Fibroblast of lung (primary cell): ENCODE data around the gene CCDC3. TPM values are rescaled to one million over a fixed set of nuclear protein-coding genes. Genes with fewer than 3 reads are reported as not detected.

ENCODE experiments used
- DNase-seq, 2 donors: peaks; one replicate each; pipeline versions ENCODE4 v3.0.0 to v3.0.0-alpha.2; 2010; ENCODE audit warnings: low read depth in 2 of 2
- H2AFZ ChIP-seq: 2 replicates; pipeline ENCODE4 v1.5.1; 2012; ENCODE audit warnings: low read length, control low read depth, inconsistent platforms
- H3K27ac ChIP-seq: 2 replicates; pipeline ENCODE4 v1.5.1; 2011; ENCODE audit warnings: low read length, control low read depth; ENCODE audit not compliant: insufficient read depth
- H3K27me3 ChIP-seq: 2 replicates; pipeline ENCODE4 v1.5.1; 2011; ENCODE audit warnings: mild to moderate bottlenecking, low read length; ENCODE audit not compliant: control insufficient read depth, insufficient read depth
- H3K36me3 ChIP-seq: 2 replicates; pipeline ENCODE4 v1.5.1; 2011; ENCODE audit warnings: low read length; ENCODE audit not compliant: control insufficient read depth, insufficient read depth
- H3K4me1 ChIP-seq: 2 replicates; pipeline ENCODE4 v1.5.1; 2011; ENCODE audit warnings: low read length; ENCODE audit not compliant: control insufficient read depth, insufficient read depth; ENCODE audit errors: extremely low read depth
- H3K4me2 ChIP-seq: 2 replicates; pipeline ENCODE4 v1.5.1; 2011; ENCODE audit warnings: low read length, control low read depth; ENCODE audit not compliant: insufficient read depth; ENCODE audit errors: extremely low read depth
- H3K4me3 ChIP-seq, 4 experiments: fragments of 200-600 bp in 1 of 4; sonication (generic) in 1 of 4; replicated peaks in 1 of 4; 2 replicates each; pipeline ENCODE4 v1.5.1; 2011 to 2016; ENCODE audit warnings: low read length in 4 of 4, low read depth in 3 of 4, mild to moderate bottlenecking in 3 of 4, control low read depth in 2 of 4, inconsistent platforms in 1 of 4, mixed read lengths in 1 of 4; ENCODE audit not compliant: insufficient read depth in 1 of 4; ENCODE audit errors: control extremely low read depth in 1 of 4
- H3K79me2 ChIP-seq: 2 replicates; pipeline ENCODE4 v1.5.1; 2012; ENCODE audit warnings: mild to moderate bottlenecking, low read length, inconsistent platforms; ENCODE audit not compliant: control insufficient read depth, insufficient read depth
- H3K9ac ChIP-seq: 2 replicates; pipeline ENCODE4 v1.5.1; 2011; ENCODE audit warnings: mild to moderate bottlenecking, low read length, control low read depth; ENCODE audit not compliant: insufficient read depth
- H3K9me3 ChIP-seq: 2 replicates; pipeline ENCODE4 v1.5.1; 2012; ENCODE audit warnings: low read depth, low read length; ENCODE audit not compliant: control insufficient read depth, insufficient read depth
- H4K20me1 ChIP-seq: 2 replicates; pipeline ENCODE4 v1.5.1; 2011; ENCODE audit warnings: low read length; ENCODE audit not compliant: control insufficient read depth, insufficient read depth; ENCODE audit errors: extremely low read depth
- CTCF ChIP-seq, 2 donors: IDR thresholded peaks in 1 of 2; conservative IDR thresholded peaks in 1 of 2; 1 replicate in 1 of 2; 2 replicates in 1 of 2; pipeline ENCODE4 v1.5.1; 2011 to 2012; ENCODE audit warnings: low read length in 2 of 2, control low read depth in 1 of 2, inconsistent platforms in 1 of 2, low read depth in 1 of 2, mild to moderate bottlenecking in 1 of 2
- EZH2 ChIP-seq: IDR thresholded peaks from 2 replicates; pipeline ENCODE4 v1.5.1; 2012; ENCODE audit warnings: low read length, control low read depth, mild to moderate bottlenecking; ENCODE audit errors: missing control alignments
- polyA plus RNA-seq, 2 donors: library from polyadenylated mRNA; depleted of rRNA in 1 of 2; stranded (reverse) in 1 of 2; unstranded in 1 of 2; fragments of >200 nt; gene quantifications; 2 replicates each; pipeline ENCODE4 v1.2.1, GENCODE V29; 2011 to 2012; ENCODE audit warnings: missing spikeins in 1 of 2
- total RNA-seq: library from RNA; depleted of rRNA; stranded (reverse); fragments of >200 nt; gene quantifications from 2 replicates; pipeline ENCODE4 v1.2.1, GENCODE V29; 2014

The CCDC3 gene
- total and polyA plus RNA-seq, 2 donors (not counting 1 experiment from before 2014, with no cell fraction given) = 0.33 to 0.65 TPM

- no peak overlapping the region for H3K27ac ChIP-seq
- no peaks in the 10 kb centered on the region for H3K36me3 ChIP-seq
- DNase-seq = no peak
- no peak overlapping the region for H3K9ac ChIP-seq
- no peaks in the 10 kb centered on the region for H3K9me3 ChIP-seq
- no peaks in the 10 kb centered on the region for H3K4me1 ChIP-seq
- TF ChIP-seq CTCF (conservative IDR thresholded peaks at IDR 0.05 in 1 of 2, IDR thresholded peaks at IDR 0.05 in 1 of 2; ENCODE audit: low read depth in 1 of 2, low read length in 2 of 2) (no peak), EZH2 (no peak)
- no peak overlapping the region for H3K4me2 ChIP-seq
- no peaks in the 10 kb centered on the region for H3K27me3 ChIP-seq
- H4K20me1 ChIP-seq = no peaks in the 10 kb centered on the region
- no peak overlapping the region for H3K4me3 ChIP-seq
- H2AFZ ChIP-seq = no peak overlapping the region
- H3K79me2 ChIP-seq = no peaks in the 10 kb centered on the region
Measured at GRCh38 chr10:12949248-12949647, 52.3 kb downstream of the CCDC3 start.

- DNase-seq = no peak
- Histone ChIP-seq H2AFZ (no peak overlapping the region), H3K36me3 (no peaks in the 10 kb centered on the region), H3K79me2 (no peaks in the 10 kb centered on the region), H3K4me1 (no peaks in the 10 kb centered on the region), H3K4me2 (no peak overlapping the region), H3K9me3 (no peaks in the 10 kb centered on the region), H3K9ac (no peak overlapping the region), H3K4me3 (no peak overlapping the region), H4K20me1 (no peaks in the 10 kb centered on the region), H3K27ac (no peak overlapping the region), H3K27me3 (no peaks in the 10 kb centered on the region)
- no peak for TF ChIP-seq EZH2
- no peak for TF ChIP-seq CTCF (conservative IDR thresholded peaks at IDR 0.05 in 1 of 2, IDR thresholded peaks at IDR 0.05 in 1 of 2; ENCODE audit: low read depth in 1 of 2, low read length in 2 of 2)
Measured at GRCh38 chr10:12947741-12948140, 53.8 kb downstream of the CCDC3 start.

- Histone ChIP-seq H3K36me3 (no peaks in the 10 kb centered on the region), H2AFZ (no peak overlapping the region), H3K9ac (no peak overlapping the region), H3K79me2 (no peaks in the 10 kb centered on the region), H4K20me1 (no peaks in the 10 kb centered on the region), H3K4me1 (no peaks in the 10 kb centered on the region), H3K4me2 (no peak overlapping the region), H3K27me3 (no peaks in the 10 kb centered on the region), H3K9me3 (no peaks in the 10 kb centered on the region), H3K27ac (no peak overlapping the region), H3K4me3 (no peak overlapping the region)
- no peak for TF ChIP-seq EZH2
- TF ChIP-seq CTCF (conservative IDR thresholded peaks at IDR 0.05 in 1 of 2, IDR thresholded peaks at IDR 0.05 in 1 of 2; ENCODE audit: low read depth in 1 of 2, low read length in 2 of 2) = no peak
- DNase-seq = no peak
Measured at GRCh38 chr10:12946372-12946771, 55.1 kb downstream of the CCDC3 start.
